Bronchial epithelial cell (primary cell): ENCODE data around the gene NT5C1A. TPM values are rescaled to one million over a fixed set of nuclear protein-coding genes. Genes with fewer than 3 reads are reported as not detected.

Experiments
- DNase-seq: peaks from one replicate; pipeline ENCODE4 v3.0.0-alpha.2; 2010; ENCODE audit warnings: low read depth
- FAIRE-seq: peaks from 2 replicates; lab custom pipeline; 2011; peaks lifted over from hg19 to GRCh38; lab: Jason Lieb, UNC
- H3K27me3 ChIP-seq: 2 replicates; pipeline ENCODE4 v1.5.1; 2011; ENCODE audit warnings: low read length; ENCODE audit not compliant: control insufficient read depth, insufficient read depth
- H3K36me3 ChIP-seq: 2 replicates; pipeline ENCODE4 v1.5.1; 2011; ENCODE audit warnings: low read length; ENCODE audit not compliant: control insufficient read depth, insufficient read depth
- H3K4me3 ChIP-seq: 2 replicates; pipeline ENCODE4 v1.5.1; 2011; ENCODE audit warnings: mild to moderate bottlenecking, low read depth, low read length, control low read depth
- total RNA-seq: library from RNA; depleted of rRNA; stranded (reverse); fragments of >200 nt; gene quantifications from 2 replicates; pipeline ENCODE4 v1.2.1, GENCODE V29; 2014
- TF ChIP-seq, protein P1 (sequence below): IDR thresholded peaks from 2 replicates; pipeline ENCODE4 v1.5.1; 2011; ENCODE audit warnings: mild to moderate bottlenecking, moderate library complexity, low read length, control low read depth, inconsistent platforms; ENCODE audit not compliant: insufficient read depth, severe bottlenecking

NT5C1A gene
- total RNA-seq, 1 donor from 2014 or later, result not detected

DNA sequence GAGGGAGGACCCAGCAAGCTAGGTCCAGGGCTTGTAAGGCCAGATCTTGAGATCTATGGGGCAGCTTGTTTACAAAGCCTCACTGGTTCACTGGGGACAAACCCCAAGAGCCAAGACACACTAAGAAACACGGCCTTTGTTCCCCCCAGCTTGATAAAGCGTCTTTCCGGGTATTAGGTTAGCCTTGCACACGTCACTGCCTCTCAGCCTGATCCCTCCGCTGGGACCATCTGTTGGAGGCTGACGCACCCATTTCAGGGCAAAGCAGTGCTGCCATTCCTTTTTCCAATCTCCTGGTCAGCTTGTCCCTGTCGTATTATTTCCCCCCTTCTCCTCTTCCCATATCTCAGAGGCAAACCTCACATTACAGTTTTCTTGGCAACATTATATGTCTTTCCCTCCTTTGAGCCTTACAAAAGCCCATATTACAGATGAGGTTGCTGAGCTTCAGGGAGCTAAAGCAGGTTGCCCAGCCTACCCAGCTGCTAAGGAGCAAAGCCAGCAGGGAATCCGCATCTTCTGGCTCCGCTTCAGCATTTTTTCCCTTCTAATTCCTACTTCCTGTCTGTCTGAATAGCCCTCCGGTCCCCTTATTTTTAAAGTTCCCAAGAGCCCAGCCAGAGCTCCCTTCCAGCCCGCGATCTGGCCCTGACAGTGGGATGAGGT lies 36.6 kb downstream of the NT5C1A start:
- FAIRE-seq, result no peak
- no peaks in the 10 kb centered on the region for H3K36me3 ChIP-seq
- H3K4me3 ChIP-seq, result no peak overlapping the region
- DNase-seq, result no peak
- peaks cover 28% of the 10 kb centered on the region for H3K27me3 ChIP-seq
- TF ChIP-seq, protein P1, sequence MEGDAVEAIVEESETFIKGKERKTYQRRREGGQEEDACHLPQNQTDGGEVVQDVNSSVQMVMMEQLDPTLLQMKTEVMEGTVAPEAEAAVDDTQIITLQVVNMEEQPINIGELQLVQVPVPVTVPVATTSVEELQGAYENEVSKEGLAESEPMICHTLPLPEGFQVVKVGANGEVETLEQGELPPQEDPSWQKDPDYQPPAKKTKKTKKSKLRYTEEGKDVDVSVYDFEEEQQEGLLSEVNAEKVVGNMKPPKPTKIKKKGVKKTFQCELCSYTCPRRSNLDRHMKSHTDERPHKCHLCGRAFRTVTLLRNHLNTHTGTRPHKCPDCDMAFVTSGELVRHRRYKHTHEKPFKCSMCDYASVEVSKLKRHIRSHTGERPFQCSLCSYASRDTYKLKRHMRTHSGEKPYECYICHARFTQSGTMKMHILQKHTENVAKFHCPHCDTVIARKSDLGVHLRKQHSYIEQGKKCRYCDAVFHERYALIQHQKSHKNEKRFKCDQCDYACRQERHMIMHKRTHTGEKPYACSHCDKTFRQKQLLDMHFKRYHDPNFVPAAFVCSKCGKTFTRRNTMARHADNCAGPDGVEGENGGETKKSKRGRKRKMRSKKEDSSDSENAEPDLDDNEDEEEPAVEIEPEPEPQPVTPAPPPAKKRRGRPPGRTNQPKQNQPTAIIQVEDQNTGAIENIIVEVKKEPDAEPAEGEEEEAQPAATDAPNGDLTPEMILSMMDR, result no peak

DNA sequence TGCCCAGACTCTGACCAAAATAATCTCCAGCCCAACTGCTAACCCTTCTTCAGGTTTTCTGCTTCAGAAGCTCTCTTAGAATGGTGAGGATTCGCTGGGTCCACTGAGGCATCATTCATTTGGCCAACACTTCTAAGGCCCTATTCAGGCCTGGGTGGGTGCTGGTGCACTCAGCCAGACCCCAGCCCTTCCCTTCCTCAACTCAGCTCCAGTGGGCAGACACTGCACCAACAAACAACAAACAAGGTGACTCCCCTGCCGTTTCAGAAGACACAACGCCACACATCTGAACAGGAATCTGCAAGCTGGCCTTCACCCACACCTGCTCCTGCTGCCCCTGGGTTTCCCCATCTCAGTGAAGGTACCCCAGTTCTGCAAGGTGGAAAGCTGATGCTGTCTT lies 38.5 kb downstream of the NT5C1A start:
- Histone ChIP-seq H3K4me3 (no peak overlapping the region), H3K27me3 (peaks cover 29% of the 10 kb centered on the region), H3K36me3 (no peaks in the 10 kb centered on the region)
- TF ChIP-seq, protein P1, result no peak
- no peak for FAIRE-seq
- no peak for DNase-seq

DNA sequence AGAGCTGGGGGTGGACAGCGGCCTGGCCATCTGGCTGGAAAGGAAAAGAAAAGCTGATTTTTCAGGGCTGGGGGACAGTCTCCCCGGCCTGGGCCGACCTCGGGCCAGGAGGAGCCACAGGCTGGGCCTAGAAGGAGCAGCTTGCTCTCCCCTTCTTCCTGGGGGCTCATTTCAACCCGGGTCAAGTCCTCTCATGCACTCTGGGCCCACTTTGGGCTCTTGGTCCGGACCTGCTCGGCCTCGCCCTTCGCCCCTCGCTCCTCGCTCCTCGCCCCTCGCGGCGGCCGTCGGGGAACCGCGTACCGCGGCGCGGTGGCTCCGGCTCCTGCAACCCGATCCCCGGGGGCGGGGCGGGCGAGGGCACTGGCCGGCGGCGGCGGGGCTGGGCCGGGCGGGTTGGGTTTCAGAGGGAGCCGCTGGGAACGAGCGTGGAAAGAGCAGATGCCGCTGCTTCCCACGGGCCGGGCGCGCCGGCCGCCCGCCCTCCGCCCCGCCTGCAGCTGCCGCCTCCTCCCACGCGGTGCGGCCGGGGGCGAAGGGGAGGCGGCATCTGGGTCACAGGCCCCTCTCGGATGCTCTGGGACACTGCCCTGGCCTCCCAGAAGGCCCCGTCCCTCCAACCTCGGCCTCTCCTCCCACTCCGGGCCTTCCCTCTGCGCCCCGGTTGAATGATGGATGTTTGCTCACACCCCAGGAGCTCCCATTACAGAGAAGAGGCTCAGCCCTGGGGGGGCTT lies 39.1 kb downstream of the NT5C1A start:
- no peaks in the 10 kb centered on the region for H3K36me3 ChIP-seq
- no peak for DNase-seq
- no peak overlapping the region for H3K4me3 ChIP-seq
- TF ChIP-seq, protein P1, result no peak
- FAIRE-seq, result no peak
- peaks cover 30% of the 10 kb centered on the region for H3K27me3 ChIP-seq

DNA sequence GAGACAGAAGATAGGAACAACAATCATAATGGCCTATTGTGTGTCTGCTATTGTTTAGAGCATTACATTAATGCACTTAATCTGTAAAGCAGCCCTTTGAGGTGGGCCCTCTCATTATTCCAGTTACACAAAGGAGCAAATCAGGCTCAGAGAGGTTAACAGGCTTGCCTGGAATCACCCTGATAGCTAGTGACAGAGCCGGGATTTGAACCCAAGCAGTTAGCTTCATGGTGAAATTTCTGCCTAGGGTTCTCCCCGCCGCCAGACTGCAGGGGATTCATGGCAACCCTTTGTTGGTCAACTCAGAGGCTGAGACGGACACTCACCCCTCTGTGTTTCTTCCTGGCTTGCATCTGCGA lies 39.6 kb downstream of the NT5C1A start:
- DNase-seq, result no peak
- H3K36me3 ChIP-seq, result no peaks in the 10 kb centered on the region
- no peak overlapping the region for H3K4me3 ChIP-seq
- TF ChIP-seq, protein P1, result no peak
- FAIRE-seq, result no peak
- H3K27me3 ChIP-seq, result peaks cover 31% of the 10 kb centered on the region

DNA sequence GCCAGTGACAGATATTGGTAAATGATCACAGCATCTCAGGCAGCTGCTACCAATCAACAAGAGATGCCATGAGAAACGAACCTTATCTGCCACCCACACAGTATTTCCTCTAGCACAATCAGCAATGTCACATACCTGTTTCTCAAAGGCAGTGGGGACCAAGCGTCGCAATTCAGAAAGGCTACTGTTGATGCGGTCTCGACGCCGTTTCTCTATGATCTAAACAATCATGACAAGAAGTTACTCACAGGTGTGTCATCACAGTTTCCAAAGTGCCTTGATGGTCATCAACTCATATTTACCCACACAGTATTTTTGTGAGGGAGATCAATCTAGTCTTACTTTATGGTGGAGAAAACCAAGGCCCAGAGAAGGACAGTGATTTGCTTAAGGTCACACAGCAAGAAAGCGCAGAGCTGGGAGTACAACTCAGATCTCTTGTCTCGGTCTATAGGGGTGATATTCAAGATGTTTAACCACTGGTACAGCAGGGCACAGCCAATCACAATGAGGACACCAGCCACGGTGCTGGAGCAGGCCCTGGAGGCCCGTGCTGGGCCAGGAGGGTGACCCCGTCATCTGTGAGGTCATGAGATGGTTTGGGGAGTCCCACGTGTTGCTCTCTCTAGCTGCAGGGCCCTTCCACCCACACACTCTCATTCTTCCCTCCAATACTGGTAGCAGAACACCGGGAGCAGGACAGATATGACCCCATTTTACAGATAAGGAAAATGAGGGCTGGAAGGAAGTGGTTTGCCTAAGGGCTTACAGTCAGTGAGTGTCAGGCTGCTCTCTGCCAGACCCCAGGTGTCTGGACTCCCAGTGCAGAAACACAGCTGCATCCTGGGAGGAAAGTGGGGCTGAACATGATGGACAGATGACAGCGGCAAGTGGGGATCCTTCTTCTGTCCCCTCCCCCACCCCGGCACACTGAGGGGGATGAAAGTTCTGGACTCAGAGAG lies 40.3 kb downstream of the NT5C1A start:
- TF ChIP-seq, protein P1, result no peak
- FAIRE-seq, result no peak

More for the DNA sequence above, 40.3 kb downstream of the NT5C1A start:
- peak; percentile 33 for DNase-seq
- Histone ChIP-seq H3K36me3 (no peaks in the 10 kb centered on the region), H3K4me3 (no peak overlapping the region), H3K27me3 (peaks cover 31% of the 10 kb centered on the region)
